OCI-LY7 (cell line): ENCODE data around the gene NUP188. TPM values are rescaled to one million over a fixed set of nuclear protein-coding genes. Genes with fewer than 3 reads are reported as not detected.

Experiments
- BruUV-seq: library from RNA; stranded (reverse); fragments of 400-500 nt; replicated peaks from 2 replicates; lab custom pipeline; 2021; lab: Mats Ljungman, UMichigan
- CTCF ChIA-PET: fragments of 300-600 bp; sonication (Branson Sonifier 250); formaldehyde crosslinking; loops from one replicate; lab custom pipeline; 2022; ENCODE audit warnings: antibody characterized with exemption; ENCODE audit not compliant: unreplicated experiment; lab: Charles Lee
- POLR2A ChIA-PET: fragments of 300-600 bp; sonication (Branson Sonifier 250); formaldehyde crosslinking; loops from one replicate; lab custom pipeline; 2022; ENCODE audit warnings: antibody characterized with exemption; lab: Charles Lee
- DNase-seq: peaks from one replicate; pipeline ENCODE4 v3.0.0-alpha.2; 2015; ENCODE audit warnings: low spot score
- H2AFZ ChIP-seq: fragments of 200-600 bp; sonication (generic), shearing (Covaris generic); 2 replicates; pipeline ENCODE4 v1.6.1; 2014; ENCODE audit warnings: mild to moderate bottlenecking, antibody characterized with exemption, low read length, moderate library complexity
- H3K27ac ChIP-seq: fragments of 200-600 bp; sonication (generic); 2 replicates; pipeline ENCODE4 v1.5.1; 2014; ENCODE audit warnings: mixed run types, low read depth, mild to moderate bottlenecking, moderate library complexity, low read length, inconsistent platforms; ENCODE audit not compliant: poor library complexity, severe bottlenecking
- H3K36me3 ChIP-seq: fragments of 200-600 bp; sonication (generic); 2 replicates; pipeline ENCODE4 v1.6.1; 2014; ENCODE audit warnings: mild to moderate bottlenecking, antibody characterized with exemption, low read length, moderate library complexity, mixed read lengths; ENCODE audit not compliant: insufficient read depth
- H3K4me1 ChIP-seq: fragments of 200-600 bp; sonication (generic); 2 replicates; pipeline ENCODE4 v1.5.1; 2014; ENCODE audit warnings: mild to moderate bottlenecking, low read length; ENCODE audit not compliant: insufficient read depth, poor library complexity, severe bottlenecking
- H3K4me2 ChIP-seq: fragments of 200-600 bp; sonication (generic); 2 replicates; pipeline ENCODE4 v1.6.1; 2014; ENCODE audit warnings: mild to moderate bottlenecking, low read length
- H3K4me3 ChIP-seq: fragments of 200-600 bp; sonication (generic); 2 replicates; pipeline ENCODE4 v1.5.1; 2014; ENCODE audit warnings: mild to moderate bottlenecking, low read depth, low read length; ENCODE audit not compliant: poor library complexity, severe bottlenecking
- H3K79me2 ChIP-seq: fragments of 200-600 bp; sonication (generic); 2 replicates; pipeline ENCODE4 v1.6.1; 2016; ENCODE audit warnings: low read depth, mild to moderate bottlenecking, low read length, moderate library complexity, mixed read lengths; ENCODE audit not compliant: insufficient read depth
- H3K9me2 ChIP-seq: fragments of 200-600 bp; sonication (generic); 2 replicates; pipeline ENCODE4 v1.6.1; 2016; ENCODE audit warnings: mild to moderate bottlenecking, low read length, mixed read lengths; ENCODE audit not compliant: insufficient read depth
- H3K9me3 ChIP-seq: fragments of 200-600 bp; sonication (generic); 2 replicates; pipeline ENCODE4 v1.6.1; 2014; ENCODE audit warnings: mild to moderate bottlenecking, mixed run types, low read length, mixed read lengths
- H4K20me1 ChIP-seq: fragments of 200-600 bp; sonication (generic); 2 replicates; pipeline ENCODE4 v1.6.1; 2014; ENCODE audit warnings: mild to moderate bottlenecking, antibody characterized with exemption, low read length, moderate library complexity, mixed read lengths; ENCODE audit not compliant: insufficient read depth
- CTCF ChIP-seq: fragments of 200-600 bp; sonication (generic); conservative IDR thresholded peaks from 2 replicates; pipeline ENCODE4 v1.5.1; 2014; ENCODE audit warnings: mild to moderate bottlenecking, antibody characterized with exemption, low read length, moderate library complexity, mixed read lengths
- EZH2phosphoT487 ChIP-seq: fragments of 200-600 bp; sonication (generic); IDR thresholded peaks from 2 replicates; pipeline ENCODE4 v1.6.1; 2018; ENCODE audit warnings: low read depth, borderline replicate concordance, mild to moderate bottlenecking, mixed run types, antibody characterized with exemption, low read length, moderate library complexity, mixed read lengths
- intact Hi-C: fragments of 100-400 bp; cut with micrococcal nuclease; formaldehyde crosslinking; loops from one replicate; pipeline ENCODE4 v1.10.0; 2022; ENCODE audit not compliant: unreplicated experiment
- total RNA-seq, 2 experiments: library from RNA; depleted of rRNA in 1 of 2; stranded (reverse); fragments of >200 nt in 1 of 2; shearing (Covaris generic) in 1 of 2; gene quantifications; 2 replicates each; pipeline ENCODE4 v1.2.3, GENCODE V29; 2014 to 2022

The NUP188 gene
- total RNA-seq, 2 experiments from 2014 or later: 73.6 to 83.8 TPM

- ChIA-PET POLR2A (no interaction called here), CTCF (interaction anchor here (1.0 kb wide), 1 partner anchor 10 kb away, joined by 6 read pairs; the partner anchor contains the start of gene SH3GLB2)
- Histone ChIP-seq H3K9me2 (no peaks in the 10 kb centered on the region), H3K36me3 (peaks cover 22% of the 10 kb centered on the region), H3K9me3 (no peaks in the 10 kb centered on the region), H3K27ac (no peak overlapping the region), H2AFZ (no peak overlapping the region), H3K4me3 (peak overlapping the region; percentile 95), H3K79me2 (peaks cover 17% of the 10 kb centered on the region), H3K4me1 (peaks cover 22% of the 10 kb centered on the region), H3K4me2 (peak overlapping the region; percentile 98), H4K20me1 (peaks cover 4% of the 10 kb centered on the region; the same call in 1 of the 2 replicates)
- DNase-seq: no peak
- BruUV-seq: no TSS peak
- intact Hi-C loops: no loop called here
- TF ChIP-seq EZH2phosphoT487 (no peak), CTCF (no peak)
These were observed 90.2 kb downstream of the NUP188 start for GRCh38 chr9:129037767-129038098.

GRCh38 chr9:129038109-129038852 is 90.8 kb downstream of the NUP188 start:
- Histone ChIP-seq H4K20me1 (peaks cover 4% of the 10 kb centered on the region; the same call in 1 of the 2 replicates), H3K4me3 (peak overlapping the region; percentile 95), H2AFZ (no peak overlapping the region), H3K36me3 (peaks cover 23% of the 10 kb centered on the region), H3K9me3 (no peaks in the 10 kb centered on the region), H3K79me2 (peaks cover 17% of the 10 kb centered on the region), H3K9me2 (no peaks in the 10 kb centered on the region), H3K27ac (no peak overlapping the region), H3K4me1 (peaks cover 22% of the 10 kb centered on the region), H3K4me2 (peak overlapping the region; percentile 98)
- TF ChIP-seq CTCF (no peak), EZH2phosphoT487 (no peak)
- CTCF ChIA-PET: interaction anchor here (1.0 kb wide), 1 partner anchor 10 kb away, joined by 6 read pairs; the partner anchor contains the start of gene SH3GLB2
- POLR2A ChIA-PET: interaction anchor here (0.6 to 1.2 kb wide), 3 partner anchors 28 to 103 kb away, joined by 3 to 14 read pairs (median 4); partner anchors contain the start of gene DOLPP1
- BruUV-seq: no TSS peak
- intact Hi-C loops: no loop called here
- DNase-seq: no peak

GRCh38 chr9:129040113-129040643 is 92.7 kb downstream of the NUP188 start:
- no peak overlapping the region for H2AFZ ChIP-seq
- H3K27ac ChIP-seq: no peak overlapping the region
- intact Hi-C loops: no loop called here
- ChIA-PET POLR2A (no interaction called here), CTCF (no interaction called here)
- H3K4me1 ChIP-seq: peaks cover 22% of the 10 kb centered on the region
- DNase-seq: no peak
- peaks cover 17% of the 10 kb centered on the region for H3K79me2 ChIP-seq
- no peak overlapping the region for H3K4me3 ChIP-seq
- TF ChIP-seq CTCF (no peak), EZH2phosphoT487 (no peak)
- no peaks in the 10 kb centered on the region for H3K9me3 ChIP-seq
- H3K9me2 ChIP-seq: no peaks in the 10 kb centered on the region
- no TSS peak for BruUV-seq
- no peak overlapping the region for H3K4me2 ChIP-seq
- H3K36me3 ChIP-seq: peaks cover 26% of the 10 kb centered on the region
- peaks cover 4% of the 10 kb centered on the region; the same call in 1 of the 2 replicates for H4K20me1 ChIP-seq
